HEK293 (cell line): ENCODE results near the gene DCAF8.
A peak's percentile ranks its signal among the peaks of the same experiment; 100 is the strongest.

ENCODE experiments used
- GLIS1 ChIP-seq: fragments of 450-650 bp; formaldehyde crosslinking; IDR thresholded peaks from 2 replicates; pipeline ENCODE4 v1.5.1; 2016; ENCODE audit warnings: missing biosample characterization, missing genetic modification characterization
- HIC1 ChIP-seq: fragments of 450-650 bp; formaldehyde crosslinking; IDR thresholded peaks from 2 replicates; pipeline ENCODE4 v1.5.1; 2016; ENCODE audit warnings: missing biosample characterization, missing genetic modification characterization
- HOXD13 ChIP-seq: sonication (generic); formaldehyde crosslinking; IDR thresholded peaks from 2 replicates; pipeline ENCODE4 v1.8.0; 2022; ENCODE audit warnings: missing genetic modification reagents, borderline replicate concordance
- INSM2 ChIP-seq: fragments of 450-650 bp; formaldehyde crosslinking; IDR thresholded peaks from 2 replicates; pipeline ENCODE4 v1.5.1; 2016; ENCODE audit warnings: missing biosample characterization, missing genetic modification characterization
- KLF1 ChIP-seq: fragments of 450-650 bp; formaldehyde crosslinking; IDR thresholded peaks from 2 replicates; pipeline ENCODE4 v1.5.1; 2016; ENCODE audit warnings: missing biosample characterization, missing genetic modification characterization
- MEIS1 ChIP-seq: sonication (generic); formaldehyde crosslinking; IDR thresholded peaks from 2 replicates; pipeline ENCODE4 v1.8.1; 2022; ENCODE audit warnings: missing genetic modification reagents, mild to moderate bottlenecking, borderline replicate concordance
- MYNN ChIP-seq: fragments of 450-650 bp; formaldehyde crosslinking; IDR thresholded peaks from 2 replicates; pipeline ENCODE4 v1.5.1; 2016; ENCODE audit warnings: missing biosample characterization, missing genetic modification characterization, borderline replicate concordance
- SP3 ChIP-seq: fragments of 450-650 bp; formaldehyde crosslinking; IDR thresholded peaks from 2 replicates; pipeline ENCODE4 v1.5.1; 2016; ENCODE audit warnings: missing biosample characterization, missing genetic modification characterization
- SP7 ChIP-seq: fragments of 450-650 bp; formaldehyde crosslinking; IDR thresholded peaks from 2 replicates; pipeline ENCODE4 v1.5.1; 2016; ENCODE audit warnings: missing biosample characterization, missing genetic modification characterization
- ZBTB21 ChIP-seq: fragments of 450-650 bp; formaldehyde crosslinking; IDR thresholded peaks from 2 replicates; pipeline ENCODE4 v1.5.1; 2017; ENCODE audit warnings: missing biosample characterization, missing genetic modification characterization
- ZBTB8A ChIP-seq: fragments of 450-650 bp; formaldehyde crosslinking; IDR thresholded peaks from 2 replicates; pipeline ENCODE4 v1.5.1; 2016; ENCODE audit warnings: missing biosample characterization, missing genetic modification characterization
- ZNF121 ChIP-seq: fragments of 450-650 bp; formaldehyde crosslinking; IDR thresholded peaks from 2 replicates; pipeline ENCODE4 v1.5.1; 2016; ENCODE audit warnings: missing biosample characterization, missing genetic modification characterization
- ZNF175 ChIP-seq: fragments of 450-650 bp; formaldehyde crosslinking; IDR thresholded peaks from 2 replicates; pipeline ENCODE4 v1.5.1; 2016; ENCODE audit warnings: missing biosample characterization, missing genetic modification characterization
- ZNF280C ChIP-seq: fragments of 450-650 bp; formaldehyde crosslinking; IDR thresholded peaks from 2 replicates; pipeline ENCODE4 v1.5.1; 2016; ENCODE audit warnings: missing biosample characterization, missing genetic modification characterization
- ZNF37A ChIP-seq: fragments of 450-650 bp; IDR thresholded peaks from 2 replicates; pipeline ENCODE4 v1.5.1; 2018; ENCODE audit warnings: missing biosample characterization, missing genetic modification characterization
- ZNF513 ChIP-seq: fragments of 450-650 bp; IDR thresholded peaks from 2 replicates; pipeline ENCODE4 v1.5.1; 2018; ENCODE audit warnings: missing biosample characterization, missing genetic modification characterization
- ZNF558 ChIP-seq: fragments of 450-650 bp; formaldehyde crosslinking; IDR thresholded peaks from 2 replicates; pipeline ENCODE4 v1.5.1; 2016; ENCODE audit warnings: missing biosample characterization, missing genetic modification characterization
- ZNF561 ChIP-seq: fragments of 450-650 bp; IDR thresholded peaks from 2 replicates; pipeline ENCODE4 v1.5.1; 2018; ENCODE audit warnings: missing biosample characterization, missing genetic modification characterization, borderline replicate concordance
- ZNF585B ChIP-seq: fragments of 450-650 bp; formaldehyde crosslinking; IDR thresholded peaks from 2 replicates; pipeline ENCODE4 v1.5.1; 2016; ENCODE audit warnings: missing biosample characterization, missing genetic modification characterization
- ZNF629 ChIP-seq: fragments of 450-650 bp; formaldehyde crosslinking; IDR thresholded peaks from 2 replicates; pipeline ENCODE4 v1.5.1; 2017; ENCODE audit warnings: missing biosample characterization, missing genetic modification characterization
- ZNF639 ChIP-seq: fragments of 450-650 bp; formaldehyde crosslinking; IDR thresholded peaks from 2 replicates; pipeline ENCODE4 v1.5.1; 2016; ENCODE audit warnings: missing biosample characterization, missing genetic modification characterization
- ZNF645 ChIP-seq: fragments of 450-650 bp; formaldehyde crosslinking; IDR thresholded peaks from 2 replicates; pipeline ENCODE4; 2016; ENCODE audit warnings: missing biosample characterization, missing genetic modification characterization
- ZNF660 ChIP-seq: fragments of 450-650 bp; IDR thresholded peaks from 2 replicates; pipeline ENCODE4 v1.5.1; 2018; ENCODE audit warnings: missing biosample characterization, mild to moderate bottlenecking, missing genetic modification characterization
- ZNF837 ChIP-seq: fragments of 450-650 bp; formaldehyde crosslinking; IDR thresholded peaks from 2 replicates; pipeline ENCODE4 v1.5.1; 2016; ENCODE audit warnings: missing biosample characterization, missing genetic modification characterization
- ZSCAN30 ChIP-seq: fragments of 450-650 bp; IDR thresholded peaks from 2 replicates; pipeline ENCODE4 v1.5.1; 2018; ENCODE audit warnings: missing biosample characterization, mild to moderate bottlenecking, missing genetic modification characterization, moderate library complexity
- TF ChIP-seq, protein P1 (sequence below): fragments of 450-650 bp; formaldehyde crosslinking; IDR thresholded peaks from 2 replicates; pipeline ENCODE4 v1.5.1; 2016; ENCODE audit warnings: missing biosample characterization, missing genetic modification characterization, borderline replicate concordance

Gene DCAF8

DNA sequence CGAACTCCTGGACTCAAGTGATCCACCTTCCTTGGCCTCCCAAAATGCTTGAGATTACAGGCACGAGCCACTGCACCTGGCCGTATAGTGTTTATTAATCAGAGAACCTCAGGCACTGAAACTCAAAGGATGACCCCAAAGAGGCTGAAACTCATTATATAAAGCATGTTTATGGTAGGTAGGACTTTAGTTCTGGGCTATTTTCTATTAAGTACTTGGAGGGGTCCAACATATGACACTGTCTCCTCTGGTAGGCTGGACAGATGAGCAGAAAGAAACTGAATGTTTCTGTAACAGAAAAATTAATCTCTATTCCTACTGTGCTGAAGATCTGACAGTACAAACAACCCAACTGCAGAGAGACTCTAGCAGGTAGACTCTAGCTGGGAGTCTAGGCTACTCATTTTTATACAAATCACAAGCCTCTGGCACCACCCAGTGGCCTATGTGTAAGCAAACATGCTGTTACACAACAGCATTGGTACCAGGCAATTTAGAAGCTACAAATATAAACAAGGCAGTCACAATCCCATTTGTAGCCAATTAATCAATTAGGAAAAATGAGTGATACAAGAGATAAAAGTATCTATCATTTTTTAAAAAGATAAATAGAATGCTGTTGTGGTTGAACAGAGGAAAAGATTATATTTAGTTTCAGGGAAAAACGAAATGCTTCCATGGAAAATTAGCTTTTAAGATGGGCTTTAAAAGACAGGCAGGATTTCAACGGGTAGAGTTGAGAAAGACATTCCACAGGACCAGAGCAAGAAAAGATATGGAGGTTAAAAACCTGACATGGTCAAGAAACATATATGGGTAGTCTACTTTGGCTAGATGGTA is 10.4 kb downstream of the DCAF8 start (continued):
- TF ChIP-seq ZNF558 (tag by site-specific recombination) (no peak), ZNF585B (tag by site-specific recombination) (no peak), KLF1 (tag by site-specific recombination) (no peak), ZNF37A (tag by site-specific recombination) (no peak), ZNF280C (no peak), ZNF175 (tag by site-specific recombination) (no peak), ZNF561 (tag by site-specific recombination) (no peak), ZNF513 (no peak), ZBTB8A (tag by site-specific recombination) (no peak), MYNN (tag by site-specific recombination) (no peak), SP7 (tag by site-specific recombination) (no peak), HIC1 (tag by site-specific recombination) (no peak), ZBTB21 (tag by site-specific recombination) (no peak), SP3 (tag by site-specific recombination) (no peak), INSM2 (tag by site-specific recombination) (no peak), ZNF629 (tag by site-specific recombination) (no peak), ZNF837 (no peak), GLIS1 (tag by site-specific recombination) (no peak), ZNF639 (tag by site-specific recombination) (no peak), MEIS1 (CRISPR knock-in tag) (no peak), ZNF121 (tag by site-specific recombination) (no peak), ZNF645 (tag by site-specific recombination) (no peak), HOXD13 (CRISPR knock-in tag) (no peak), ZSCAN30 (tag by site-specific recombination) (peak; percentile 34; the same call in 1 of the 2 replicates), ZNF660 (tag by site-specific recombination) (peak; percentile 85)
- TF ChIP-seq, protein P1, sequence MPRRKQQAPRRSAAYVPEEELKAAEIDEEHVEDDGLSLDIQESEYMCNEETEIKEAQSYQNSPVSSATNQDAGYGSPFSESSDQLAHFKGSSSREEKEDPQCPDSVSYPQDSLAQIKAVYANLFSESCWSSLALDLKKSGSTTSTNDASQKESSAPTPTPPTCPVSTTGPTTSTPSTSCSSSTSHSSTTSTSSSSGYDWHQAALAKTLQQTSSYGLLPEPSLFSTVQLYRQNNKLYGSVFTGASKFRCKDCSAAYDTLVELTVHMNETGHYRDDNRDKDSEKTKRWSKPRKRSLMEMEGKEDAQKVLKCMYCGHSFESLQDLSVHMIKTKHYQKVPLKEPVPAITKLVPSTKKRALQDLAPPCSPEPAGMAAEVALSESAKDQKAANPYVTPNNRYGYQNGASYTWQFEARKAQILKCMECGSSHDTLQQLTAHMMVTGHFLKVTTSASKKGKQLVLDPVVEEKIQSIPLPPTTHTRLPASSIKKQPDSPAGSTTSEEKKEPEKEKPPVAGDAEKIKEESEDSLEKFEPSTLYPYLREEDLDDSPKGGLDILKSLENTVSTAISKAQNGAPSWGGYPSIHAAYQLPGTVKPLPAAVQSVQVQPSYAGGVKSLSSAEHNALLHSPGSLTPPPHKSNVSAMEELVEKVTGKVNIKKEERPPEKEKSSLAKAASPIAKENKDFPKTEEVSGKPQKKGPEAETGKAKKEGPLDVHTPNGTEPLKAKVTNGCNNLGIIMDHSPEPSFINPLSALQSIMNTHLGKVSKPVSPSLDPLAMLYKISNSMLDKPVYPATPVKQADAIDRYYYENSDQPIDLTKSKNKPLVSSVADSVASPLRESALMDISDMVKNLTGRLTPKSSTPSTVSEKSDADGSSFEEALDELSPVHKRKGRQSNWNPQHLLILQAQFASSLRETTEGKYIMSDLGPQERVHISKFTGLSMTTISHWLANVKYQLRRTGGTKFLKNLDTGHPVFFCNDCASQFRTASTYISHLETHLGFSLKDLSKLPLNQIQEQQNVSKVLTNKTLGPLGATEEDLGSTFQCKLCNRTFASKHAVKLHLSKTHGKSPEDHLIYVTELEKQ (tag by site-specific recombination): no peak
